Hematopoietic multipotent progenitor cell treated with erythropoietin and hydrocortisone succinate and interleukin-3 and kit ligand, for 15 days (in vitro differentiated cells): ENCODE measurements around the gene GSTM2.
A peak's percentile ranks its signal among the peaks of the same experiment; 100 is the strongest.
"Not testable (repeated sequence)": the region's sequence is repeated elsewhere in the genome, so short reads cannot be mapped to it uniquely, and the experiment has no call there.

Experiments used
- DNase-seq: peaks from one replicate; pipeline ENCODE4 v3.0.0-alpha.2; 2015; ENCODE audit warnings: low spot score

GSTM2 gene

DNA sequence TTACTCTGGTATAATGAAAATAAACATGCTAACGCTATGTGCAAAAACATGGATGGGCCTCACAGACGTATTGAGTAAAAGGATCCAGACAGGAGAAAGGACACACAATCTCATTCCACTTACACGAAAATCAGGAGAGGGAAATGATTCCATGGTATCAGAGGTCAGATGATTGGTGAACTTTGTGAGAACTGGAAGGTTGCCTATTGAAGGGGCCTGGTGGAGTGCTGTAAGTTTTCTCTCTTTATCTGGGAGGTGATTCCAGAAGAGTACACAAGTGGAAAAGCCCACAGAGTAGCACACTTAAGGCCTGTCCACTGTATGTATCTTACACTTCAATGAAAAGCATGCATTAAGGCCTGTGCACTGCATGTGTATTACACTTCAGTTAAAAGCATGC, 9.6 kb downstream of the GSTM2 start:
- peak; percentile 1 for DNase-seq

DNA sequence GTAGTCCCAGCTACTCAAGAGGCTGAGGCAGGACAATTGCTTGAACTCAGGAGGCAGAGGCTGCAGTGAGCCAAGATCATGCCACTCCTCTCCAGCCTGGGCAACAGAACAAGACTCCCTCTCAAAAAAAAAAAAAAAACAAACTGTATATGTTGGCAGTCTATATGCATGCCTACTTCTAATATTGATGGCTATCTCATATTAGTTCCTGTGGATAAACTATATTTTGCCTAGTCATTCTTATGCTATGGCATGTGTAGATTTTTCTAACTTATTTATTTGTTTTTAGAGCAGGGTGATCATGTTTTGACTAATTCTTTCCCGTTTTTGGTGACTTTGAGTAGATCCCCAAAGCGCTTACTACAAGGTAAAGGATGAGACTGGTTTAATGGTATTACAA, 10.8 kb downstream of the GSTM2 start:
- DNase-seq: peak; percentile 1

DNA sequence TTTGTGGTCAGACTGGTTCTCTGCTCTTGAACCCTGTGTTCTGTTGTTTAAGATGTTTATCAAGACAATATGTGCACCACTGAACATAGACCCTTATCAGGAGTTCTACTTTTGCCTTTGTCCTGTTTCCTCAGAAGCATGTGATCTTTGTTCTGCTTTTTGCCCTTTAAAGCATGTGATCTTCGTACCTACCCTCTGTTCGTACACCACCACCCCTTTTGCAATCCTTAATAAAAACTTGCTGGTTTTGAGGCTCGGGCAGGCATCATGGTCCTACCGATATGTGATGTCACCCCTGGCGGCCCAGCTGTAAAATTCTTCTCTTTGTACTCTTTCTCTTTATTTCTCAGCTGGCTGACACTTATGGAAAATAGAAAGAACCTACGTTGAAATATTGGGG, 16.9 kb downstream of the GSTM2 start:
- not testable (repeated sequence) for DNase-seq

DNA sequence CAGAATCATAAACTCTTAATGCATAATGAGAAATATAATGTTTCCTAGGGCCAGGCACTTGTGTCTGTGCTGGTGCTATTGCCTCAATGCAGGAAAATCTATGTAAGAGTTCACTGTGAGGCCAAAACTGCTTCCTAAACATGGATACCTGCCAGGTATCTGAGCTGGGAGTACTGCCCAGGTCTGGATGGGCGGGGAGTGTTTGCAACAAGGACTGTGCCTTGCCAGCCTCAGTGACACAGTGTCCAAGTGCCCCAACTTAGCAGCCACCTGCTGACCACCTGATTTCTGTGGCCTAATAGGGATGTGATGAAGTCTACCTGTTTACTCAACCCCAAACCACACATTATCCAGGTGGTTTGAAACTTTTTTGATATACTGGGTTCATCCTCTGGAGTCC, 17.5 kb downstream of the GSTM2 start:
- DNase-seq: not testable (repeated sequence)

DNA sequence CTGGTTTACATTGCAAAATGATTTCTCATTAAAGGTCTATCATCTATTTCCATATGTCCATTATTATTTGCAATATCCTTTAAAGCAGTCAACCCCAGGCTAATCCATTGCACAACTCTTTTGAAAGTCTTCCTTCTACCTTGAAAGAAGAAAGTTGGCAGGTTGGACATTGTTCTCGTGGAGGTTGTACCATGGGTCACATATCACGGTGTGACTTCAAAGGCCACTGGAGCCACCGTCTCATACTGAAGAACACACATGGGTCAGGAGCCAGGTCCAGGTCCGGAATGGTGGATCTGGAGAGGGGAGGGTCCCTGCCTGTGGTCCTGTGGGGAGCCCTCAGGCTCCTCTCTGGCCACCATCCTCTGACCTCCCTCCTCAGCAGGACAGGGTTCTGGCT, 18.0 kb downstream of the GSTM2 start:
- not testable (repeated sequence) for DNase-seq

DNA sequence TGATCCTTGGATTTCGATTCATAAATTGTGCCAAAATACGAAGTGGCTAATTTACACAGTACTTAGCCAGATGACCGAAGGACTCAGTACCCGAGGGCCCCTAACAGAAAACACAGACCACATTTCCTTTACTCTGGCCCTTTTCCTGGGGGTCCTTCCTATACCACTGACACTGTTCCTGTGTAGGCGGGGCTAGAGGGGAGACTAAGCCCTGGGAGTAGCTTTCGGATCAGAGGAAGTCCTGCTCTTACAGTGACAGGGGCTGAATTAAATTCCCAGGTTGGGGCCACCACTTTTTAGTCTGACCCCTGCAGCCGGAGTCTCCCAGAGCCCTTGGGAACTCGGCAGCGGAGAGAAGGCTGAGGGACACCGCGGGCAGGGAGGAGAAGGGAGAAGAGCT, 19.3 kb downstream of the GSTM2 start:
- DNase-seq: not testable (repeated sequence)

DNA sequence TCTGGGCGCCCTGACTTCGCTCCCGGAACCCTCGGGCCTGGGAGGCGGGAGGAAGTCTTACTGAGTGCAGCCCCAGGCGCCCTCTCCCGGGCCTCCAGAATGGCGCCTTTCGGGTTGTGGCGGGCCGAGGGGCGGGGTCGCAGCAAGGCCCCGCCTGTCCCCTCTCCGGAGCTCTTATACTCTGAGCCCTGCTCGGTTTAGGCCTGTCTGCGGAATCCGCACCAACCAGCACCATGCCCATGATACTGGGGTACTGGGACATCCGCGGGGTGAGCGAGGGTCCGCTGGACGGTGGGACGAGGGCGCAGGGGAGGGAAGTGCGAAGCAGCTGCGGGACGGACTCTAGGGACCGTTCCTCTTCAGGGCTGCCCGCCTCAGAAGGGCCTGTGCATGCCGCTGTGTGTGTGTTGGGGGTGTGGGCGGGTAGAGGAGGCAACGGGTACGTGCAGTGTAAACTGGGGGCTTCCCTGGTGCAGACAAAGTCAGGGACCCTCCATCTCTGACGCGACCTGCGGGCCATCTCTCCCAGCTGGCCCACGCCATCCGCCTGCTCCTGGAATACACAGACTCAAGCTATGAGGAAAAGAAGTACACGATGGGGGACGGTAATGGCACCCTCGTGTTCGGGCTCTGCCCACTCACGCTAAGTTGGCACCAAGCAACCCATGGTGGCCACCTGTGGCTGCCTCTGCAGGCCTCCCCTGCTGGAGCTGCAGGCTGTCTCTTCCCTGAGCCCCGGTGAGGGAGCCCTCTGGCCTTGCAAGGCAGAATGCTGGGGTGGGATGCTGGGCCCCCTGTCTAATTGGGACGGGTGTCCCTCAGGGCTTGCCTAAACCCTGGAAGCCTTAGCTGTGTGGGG, 20.0 kb downstream of the GSTM2 start, which contains the start of gene GSTM1:
Gene GSTM1 (plus strand): TSS at position 177 of the 859 bp plus-strand sequence. CDS start 57 bp downstream, at position 234.
- no peak for DNase-seq

DNA sequence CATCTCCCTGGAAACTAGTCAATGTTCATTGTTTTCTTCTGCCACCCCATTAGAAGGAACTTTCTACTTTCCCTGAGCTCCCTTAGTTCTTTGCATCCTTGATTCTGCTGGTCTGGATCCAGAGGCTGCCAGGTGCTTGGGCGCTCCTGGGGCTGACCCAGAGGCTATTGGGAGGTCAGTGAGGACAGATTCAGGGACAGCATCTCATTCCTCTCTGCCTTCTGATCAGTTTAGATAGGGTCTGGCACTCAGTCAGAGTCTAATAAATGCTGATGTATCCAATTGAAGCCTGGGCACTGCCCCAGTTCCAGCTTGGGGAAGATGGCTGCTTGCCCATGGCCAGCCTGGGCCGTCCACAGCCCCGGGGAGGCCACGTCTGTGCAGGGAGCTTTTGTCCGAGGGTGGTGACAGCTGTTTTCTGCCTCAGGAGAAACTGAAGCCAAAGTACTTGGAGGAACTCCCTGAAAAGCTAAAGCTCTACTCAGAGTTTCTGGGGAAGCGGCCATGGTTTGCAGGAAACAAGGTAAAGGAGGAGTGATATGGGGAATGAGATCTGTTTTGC, 22.1 kb downstream of the GSTM2 start:
- no peak for DNase-seq

DNA sequence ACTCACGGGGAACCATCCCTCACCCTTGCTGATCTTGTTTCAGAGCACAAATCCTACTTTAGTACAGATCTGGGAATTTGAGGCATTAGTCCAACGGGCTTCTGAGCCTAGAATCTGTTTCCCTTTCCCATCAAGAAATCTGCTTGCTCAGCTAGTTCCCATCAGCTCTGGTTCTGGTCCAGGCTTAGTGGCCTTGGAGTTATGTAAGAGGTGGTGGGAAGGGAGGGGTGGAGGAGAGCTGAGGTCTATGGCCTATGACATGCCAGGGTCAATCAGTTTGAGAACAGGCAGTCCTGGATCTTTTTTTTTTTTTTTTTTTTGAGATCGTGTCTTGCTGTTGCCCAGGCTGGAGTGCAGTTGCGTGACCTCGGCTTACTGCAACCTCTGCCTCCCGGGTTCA, 23.9 kb downstream of the GSTM2 start:
- no peak for DNase-seq

DNA sequence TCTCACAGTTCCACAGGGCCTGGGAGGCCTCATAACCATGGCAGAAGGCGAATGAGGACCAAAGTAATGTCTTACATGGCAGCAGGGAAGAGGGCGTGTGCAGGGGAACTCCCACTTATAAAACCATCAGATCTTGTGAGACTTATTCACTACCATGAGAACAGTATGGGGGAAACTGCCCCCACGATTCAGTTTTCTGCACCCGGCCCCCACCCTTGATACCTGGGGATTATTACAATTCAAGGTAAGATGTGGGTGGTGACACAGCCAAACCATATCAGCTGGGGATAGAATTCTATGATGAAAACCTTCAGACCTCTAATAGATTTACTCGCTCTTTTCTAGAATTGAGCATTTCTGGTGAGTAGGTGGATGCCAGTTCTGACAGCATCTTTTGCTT, 26.5 kb downstream of the GSTM2 start:
- not testable (repeated sequence) for DNase-seq

DNA sequence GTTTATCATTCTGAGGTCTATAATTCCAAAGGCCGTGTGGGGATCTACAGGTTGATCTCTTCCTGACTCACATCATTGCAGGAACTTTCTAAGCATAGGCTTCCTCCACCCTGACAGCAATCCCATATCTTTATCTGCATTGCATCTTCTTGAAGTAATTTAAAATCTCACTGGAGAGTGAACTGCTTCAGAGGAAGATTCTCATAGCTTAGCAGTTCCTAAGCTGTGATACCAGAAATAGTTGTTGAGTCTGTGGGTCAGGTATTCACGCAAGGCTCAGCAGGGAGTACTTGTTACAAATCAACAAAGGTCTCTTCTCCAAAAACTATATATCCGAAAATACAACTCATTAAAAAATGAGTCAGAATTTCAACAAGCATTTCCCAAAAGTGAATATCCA, 27.3 kb downstream of the GSTM2 start:
- DNase-seq: not testable (repeated sequence)

DNA sequence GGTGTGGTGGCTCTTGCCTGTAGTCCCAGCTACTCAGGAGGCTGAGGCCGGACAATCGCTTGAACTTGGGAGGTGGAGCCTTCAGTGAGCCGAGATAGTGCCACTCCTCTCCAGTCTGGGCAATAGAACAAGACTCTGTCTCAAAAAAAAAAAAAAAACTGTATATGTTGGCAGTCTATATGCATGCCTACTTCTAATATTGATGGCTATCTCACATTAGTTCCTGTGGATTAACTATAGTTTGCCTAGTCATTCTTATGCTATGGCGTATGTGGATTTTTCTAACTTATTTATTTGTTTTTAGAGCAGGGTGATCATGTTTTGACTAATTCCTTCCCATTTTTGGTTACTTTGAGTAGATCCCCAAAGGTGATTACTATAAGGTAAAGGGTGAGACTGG, 29.2 kb downstream of the GSTM2 start:
- DNase-seq: no peak

DNA sequence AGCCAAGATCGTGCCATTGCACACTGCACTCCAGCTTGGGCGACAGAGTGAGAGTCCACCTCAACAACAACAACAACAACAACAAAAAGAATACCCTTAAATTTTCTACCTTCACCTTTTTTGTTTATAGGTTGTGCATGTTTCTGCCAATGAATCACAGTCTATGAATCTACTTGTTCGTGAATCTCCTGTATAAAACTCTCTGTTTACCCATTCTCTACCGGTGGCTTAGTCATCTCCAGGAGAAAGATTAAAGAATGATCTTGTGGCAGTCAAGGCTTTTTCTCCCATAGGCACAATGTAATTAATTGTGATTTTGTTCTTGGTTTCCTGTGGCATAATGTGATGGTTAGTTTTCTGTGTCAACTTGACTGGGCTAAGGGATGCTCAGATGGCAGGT, 30.0 kb downstream of the GSTM2 start:
- DNase-seq: not testable (repeated sequence)

DNA sequence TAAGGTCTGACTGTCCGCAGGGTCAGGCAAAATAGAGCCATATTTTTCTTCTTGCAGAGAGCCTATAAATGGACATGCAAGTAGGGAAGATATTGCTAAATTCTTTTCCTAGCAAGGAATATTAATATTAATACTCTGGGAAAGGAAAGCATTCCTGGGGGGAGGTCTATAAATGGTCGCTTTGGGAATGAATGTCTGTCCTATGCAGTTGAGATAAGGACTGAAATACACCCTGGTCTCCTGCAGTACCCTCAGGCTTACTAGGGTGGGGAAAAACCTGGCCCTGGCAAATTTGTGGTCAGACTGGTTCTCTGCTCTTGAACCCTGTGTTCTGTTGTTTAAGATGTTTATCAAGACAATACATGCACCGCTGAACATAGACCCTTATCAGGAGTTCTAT, 35.1 kb downstream of the GSTM2 start:
- not testable (repeated sequence) for DNase-seq

DNA sequence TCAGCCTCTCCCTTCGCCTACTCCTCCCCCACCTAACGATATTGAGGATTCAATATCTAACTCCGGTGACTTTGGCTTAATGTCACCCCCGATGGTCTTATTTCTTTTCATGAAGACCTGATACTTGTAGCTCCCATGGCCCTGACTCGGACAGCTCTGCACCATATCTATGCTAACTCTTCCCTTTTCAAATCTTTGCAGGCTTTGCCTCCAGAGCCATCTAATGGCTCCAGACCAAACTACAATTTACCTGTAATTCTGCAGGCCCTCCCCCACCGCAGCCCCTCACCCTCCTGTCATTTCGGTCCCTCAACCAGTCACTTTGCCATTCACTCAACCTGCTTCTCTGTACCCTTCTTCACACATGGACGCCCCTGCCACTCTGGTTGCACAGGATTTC, 36.3 kb downstream of the GSTM2 start:
- peak; percentile 0 for DNase-seq

DNA sequence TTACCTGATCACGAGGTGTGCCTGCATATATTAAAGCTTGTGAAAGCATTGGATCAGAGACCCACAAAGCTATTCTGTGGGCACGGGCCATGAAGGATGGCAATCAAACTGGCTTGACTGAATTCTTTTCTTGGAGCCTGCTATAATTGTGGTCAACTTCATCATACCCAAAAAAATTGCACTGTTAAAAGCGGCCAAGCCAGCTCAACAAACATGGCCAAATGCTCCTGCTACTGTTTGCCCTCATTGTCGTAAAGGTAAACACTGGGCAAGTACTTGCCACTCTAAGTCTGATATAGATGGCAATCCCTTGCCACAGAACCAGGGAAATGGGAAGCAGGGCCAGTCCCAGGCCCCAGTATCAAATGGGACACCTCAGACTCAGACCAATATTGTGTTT, 37.6 kb downstream of the GSTM2 start:
- DNase-seq: peak; percentile 0

DNA sequence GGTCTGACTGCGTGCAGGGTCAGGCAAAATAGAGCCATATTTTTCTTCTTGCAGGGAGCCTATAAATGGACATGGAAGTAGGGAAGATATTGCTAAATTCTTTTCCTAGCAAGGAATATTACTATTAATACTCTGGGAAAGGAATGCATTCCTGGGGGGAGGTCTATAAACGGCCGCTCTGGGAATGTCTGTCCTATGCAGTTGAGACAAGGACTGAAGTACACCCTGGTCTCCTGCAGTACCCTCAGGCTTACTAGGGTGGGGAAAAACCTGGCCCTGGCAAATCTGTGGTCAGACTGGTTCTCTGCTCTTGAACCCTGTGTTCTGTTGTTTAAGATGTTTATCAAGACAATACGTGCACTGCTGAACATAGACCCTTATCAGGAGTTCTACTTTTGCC, 41.1 kb downstream of the GSTM2 start:
- DNase-seq: peak; percentile 0

DNA sequence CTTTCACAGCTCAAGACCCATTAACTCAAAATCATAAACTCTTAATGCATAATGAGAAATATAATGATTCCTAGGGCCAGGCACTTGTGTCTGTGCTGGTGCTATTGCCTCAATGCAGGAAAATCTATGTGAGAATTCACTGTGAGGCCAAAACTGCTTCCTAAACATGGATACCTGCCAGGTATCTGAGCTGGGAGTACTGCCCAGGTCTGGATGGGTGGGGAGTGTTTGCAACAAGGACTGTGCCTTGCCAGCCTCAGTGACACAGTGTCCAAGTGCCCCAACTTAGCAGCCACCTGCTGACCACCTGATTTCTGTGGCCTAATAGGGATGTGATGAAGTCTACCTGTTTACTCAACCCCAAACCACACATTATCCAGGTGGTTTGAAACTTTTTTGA, 42.0 kb downstream of the GSTM2 start:
- DNase-seq: peak; percentile 0

DNA sequence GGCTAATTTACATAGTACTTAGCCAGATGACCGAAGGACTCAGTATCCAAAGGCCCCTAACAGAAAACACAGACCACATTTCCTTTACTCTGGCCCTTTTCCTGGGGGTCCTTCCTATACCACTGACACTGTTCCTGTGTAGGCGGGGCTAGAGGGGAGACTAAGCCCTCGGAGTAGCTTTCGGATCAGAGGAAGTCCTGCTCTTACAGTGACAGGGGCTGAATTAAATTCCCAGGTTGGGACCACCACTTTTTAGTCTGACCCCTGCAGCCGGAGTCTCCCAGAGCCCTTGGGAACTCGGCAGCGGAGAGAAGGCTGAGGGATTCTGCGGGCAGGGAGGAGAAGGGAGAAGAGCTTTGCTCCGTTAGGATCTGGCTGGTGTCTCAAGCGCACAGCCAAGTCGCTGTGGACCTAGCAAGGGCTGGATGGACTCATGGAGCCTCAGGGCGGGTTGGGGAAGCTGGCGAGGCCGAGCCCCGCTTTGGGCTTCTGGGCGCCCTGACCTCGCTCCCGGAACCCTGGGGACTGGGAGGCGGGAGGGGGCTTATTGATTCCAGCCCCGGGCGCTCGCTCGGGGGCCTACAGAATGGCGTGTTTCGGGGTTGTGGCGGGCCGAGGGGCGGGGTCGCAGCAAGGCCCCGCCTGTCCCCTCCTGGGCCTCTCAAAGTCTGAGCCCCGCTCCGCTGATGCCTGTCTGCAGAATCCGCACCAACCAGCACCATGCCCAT, 43.9 kb downstream of the GSTM2 start, which contains the start of gene GSTM5:
Gene GSTM5 (plus strand): TSS at position 659 of the 728 bp plus-strand sequence. CDS start 62 bp downstream, at position 721.
- DNase-seq: not testable (repeated sequence)

DNA sequence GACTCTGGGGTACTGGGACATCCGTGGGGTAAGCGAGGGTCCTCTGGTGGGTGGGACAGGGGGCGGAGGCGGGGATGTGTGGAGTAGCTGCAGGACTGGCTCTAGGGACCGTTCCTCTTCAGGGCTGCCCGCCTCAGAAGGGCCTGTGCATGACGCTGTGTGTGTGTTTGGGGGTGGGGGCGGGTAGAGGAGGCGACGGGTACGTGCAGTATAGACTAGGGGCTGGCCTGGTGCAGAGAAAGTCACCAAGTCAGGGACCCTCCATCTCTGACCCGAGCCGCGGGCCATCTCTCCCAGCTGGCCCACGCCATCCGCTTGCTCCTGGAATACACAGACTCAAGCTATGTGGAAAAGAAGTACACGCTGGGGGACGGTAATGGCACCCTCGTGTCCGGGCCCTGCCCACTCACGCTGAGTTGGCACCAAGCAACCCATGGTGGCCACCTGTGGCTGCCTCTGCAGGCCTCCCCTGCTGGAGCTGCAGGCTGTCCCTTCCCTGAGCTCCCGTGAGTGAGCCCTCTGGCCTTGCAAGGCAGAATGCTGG, 44.5 kb downstream of the GSTM2 start:
- no peak for DNase-seq

DNA sequence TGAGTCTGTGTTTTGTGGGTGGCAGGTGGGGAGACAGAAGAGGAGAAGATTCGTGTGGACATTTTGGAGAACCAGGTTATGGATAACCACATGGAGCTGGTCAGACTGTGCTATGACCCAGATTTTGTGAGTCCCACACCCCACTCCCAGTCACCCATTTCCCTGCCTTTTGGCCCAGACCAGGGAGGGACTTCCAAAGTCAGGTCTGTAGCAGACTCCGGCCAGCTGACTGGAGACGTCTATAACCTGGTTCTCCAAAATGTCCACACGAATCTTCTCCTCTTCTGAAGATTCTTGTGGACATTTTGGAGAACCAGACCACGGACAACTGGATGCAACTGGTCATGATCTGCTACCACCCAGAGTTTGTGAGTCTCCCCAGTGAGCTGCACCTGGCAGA, 45.8 kb downstream of the GSTM2 start:
- DNase-seq: peak; percentile 0

DNA sequence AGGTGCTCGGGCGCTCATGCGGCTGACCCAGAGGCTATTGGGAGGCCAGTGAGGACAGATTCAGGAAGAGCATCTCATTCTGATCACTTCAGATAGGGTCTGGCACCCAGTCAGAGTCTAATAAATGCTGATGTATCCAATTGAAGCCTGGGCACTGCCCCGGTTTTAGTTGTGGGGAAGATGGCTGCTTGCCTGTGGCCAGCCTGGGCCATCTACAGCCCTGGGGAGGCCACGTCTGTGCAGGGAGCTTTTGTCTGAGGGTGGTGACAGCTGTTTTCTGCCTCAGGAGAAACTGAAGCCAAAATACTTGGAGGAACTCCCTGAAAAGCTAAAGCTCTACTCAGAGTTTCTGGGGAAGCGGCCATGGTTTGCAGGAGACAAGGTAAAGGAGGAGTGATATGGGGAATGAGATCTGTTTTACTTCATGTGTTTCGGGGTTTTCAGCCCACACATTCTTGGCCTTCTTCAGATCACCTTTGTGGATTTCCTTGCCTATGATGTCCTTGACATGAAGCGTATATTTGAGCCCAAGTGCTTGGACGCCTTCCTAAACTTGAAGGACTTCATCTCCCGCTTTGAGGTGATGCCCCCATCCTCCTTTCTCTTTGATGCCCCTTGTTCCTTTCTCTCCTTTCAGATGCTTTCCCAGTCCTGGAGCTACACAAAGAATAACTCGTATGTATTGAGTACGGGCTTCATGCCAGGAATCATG, 47.0 kb downstream of the GSTM2 start:
- DNase-seq: peak; percentile 1
